Measurements from ENCODE around the gene OXER1.

DNA sequence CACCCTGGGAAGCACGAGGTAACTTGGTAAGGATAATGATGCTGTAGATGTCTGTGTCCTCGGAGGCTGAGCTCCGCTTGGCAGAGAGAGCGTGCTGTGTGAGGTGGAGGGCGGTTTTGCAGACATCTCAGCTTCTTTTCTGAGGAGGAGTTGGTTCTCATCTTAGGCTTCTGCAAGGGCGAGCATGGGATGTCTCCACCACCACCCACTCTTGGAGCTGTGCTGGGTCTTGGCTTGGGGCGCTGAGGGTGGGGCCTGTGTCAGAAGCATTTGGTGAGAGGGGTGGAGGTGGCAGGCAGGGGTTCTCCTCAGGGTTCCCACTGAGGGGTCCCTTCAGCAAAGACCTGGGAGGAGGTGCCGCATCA is 9.2 kb downstream of the OXER1 start:
- TF ChIP-seq, protein P1, sequence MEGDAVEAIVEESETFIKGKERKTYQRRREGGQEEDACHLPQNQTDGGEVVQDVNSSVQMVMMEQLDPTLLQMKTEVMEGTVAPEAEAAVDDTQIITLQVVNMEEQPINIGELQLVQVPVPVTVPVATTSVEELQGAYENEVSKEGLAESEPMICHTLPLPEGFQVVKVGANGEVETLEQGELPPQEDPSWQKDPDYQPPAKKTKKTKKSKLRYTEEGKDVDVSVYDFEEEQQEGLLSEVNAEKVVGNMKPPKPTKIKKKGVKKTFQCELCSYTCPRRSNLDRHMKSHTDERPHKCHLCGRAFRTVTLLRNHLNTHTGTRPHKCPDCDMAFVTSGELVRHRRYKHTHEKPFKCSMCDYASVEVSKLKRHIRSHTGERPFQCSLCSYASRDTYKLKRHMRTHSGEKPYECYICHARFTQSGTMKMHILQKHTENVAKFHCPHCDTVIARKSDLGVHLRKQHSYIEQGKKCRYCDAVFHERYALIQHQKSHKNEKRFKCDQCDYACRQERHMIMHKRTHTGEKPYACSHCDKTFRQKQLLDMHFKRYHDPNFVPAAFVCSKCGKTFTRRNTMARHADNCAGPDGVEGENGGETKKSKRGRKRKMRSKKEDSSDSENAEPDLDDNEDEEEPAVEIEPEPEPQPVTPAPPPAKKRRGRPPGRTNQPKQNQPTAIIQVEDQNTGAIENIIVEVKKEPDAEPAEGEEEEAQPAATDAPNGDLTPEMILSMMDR (IDR thresholded peaks at IDR 0.05; ENCODE audit: low read depth, low read length), result no peak
- TF ChIP-seq POLR2A (IDR thresholded peaks at IDR 0.05; ENCODE audit: extremely low read depth, insufficient read length), result no peak

Data from NB4 (cell line).